Renal pelvis (tissue), 4 donors: ENCODE results near the gene KSR1. TPM values are rescaled to one million over a fixed set of nuclear protein-coding genes. Genes with fewer than 3 reads are reported as not detected.

Source experiments
- DNase-seq: peaks from one replicate; pipeline ENCODE4 v3.0.0-alpha.2; 2013
- polyA plus RNA-seq, 3 donors: library from polyadenylated mRNA; unstranded; fragments of 120-200 nt; gene quantifications; one replicate each; pipeline ENCODE4 v1.2.1, GENCODE V29; 2013; ENCODE audit not compliant: insufficient read length in 3 of 3

KSR1 gene
- polyA plus RNA-seq, 3 donors = 44.8 to 79.0 (median 77.5) TPM

GRCh38 chr17:27549251-27549893 lies 93.1 kb downstream of the KSR1 start:
- no peak for DNase-seq

GRCh38 chr17:27550291-27550930 lies 94.2 kb downstream of the KSR1 start:
- no peak for DNase-seq

GRCh38 chr17:27550974-27551505 lies 94.8 kb downstream of the KSR1 start:
- no peak for DNase-seq

GRCh38 chr17:27551701-27552248 lies 95.5 kb downstream of the KSR1 start:
- no peak for DNase-seq

GRCh38 chr17:27552276-27552732 lies 96.1 kb downstream of the KSR1 start:
- no peak for DNase-seq

- no peak for DNase-seq
Measured at GRCh38 chr17:27553019-27553511, 96.8 kb downstream of the KSR1 start.

- DNase-seq = no peak
Measured at GRCh38 chr17:27554152-27554551, 97.9 kb downstream of the KSR1 start.

- no peak for DNase-seq
Measured at GRCh38 chr17:27554911-27555310, 98.7 kb downstream of the KSR1 start.

- DNase-seq = no peak
Measured at GRCh38 chr17:27555339-27555738, 99.1 kb downstream of the KSR1 start.

GRCh38 chr17:27558341-27558740 lies 102.1 kb downstream of the KSR1 start:
- DNase-seq = no peak

GRCh38 chr17:27558842-27559505 lies 102.7 kb downstream of the KSR1 start:
- DNase-seq = no peak

GRCh38 chr17:27559506-27560481 lies 103.5 kb downstream of the KSR1 start:
- peak; percentile 90 for DNase-seq

- no peak for DNase-seq
Measured at GRCh38 chr17:27560668-27561067, 104.4 kb downstream of the KSR1 start.

- no peak for DNase-seq
Measured at GRCh38 chr17:27562777-27563455, 106.7 kb downstream of the KSR1 start.

- DNase-seq = no peak
Measured at GRCh38 chr17:27563532-27563931, 107.3 kb downstream of the KSR1 start.

- DNase-seq = no peak
Measured at GRCh38 chr17:27564463-27564862, 108.2 kb downstream of the KSR1 start.

GRCh38 chr17:27565874-27566670 lies 109.8 kb downstream of the KSR1 start:
- DNase-seq = no peak

- DNase-seq = no peak
Measured at GRCh38 chr17:27566671-27567562, 110.7 kb downstream of the KSR1 start.

- DNase-seq = no peak
Measured at GRCh38 chr17:27567563-27567859, 111.3 kb downstream of the KSR1 start.
